ENCODE results near the gene GCNT1.

DNA sequence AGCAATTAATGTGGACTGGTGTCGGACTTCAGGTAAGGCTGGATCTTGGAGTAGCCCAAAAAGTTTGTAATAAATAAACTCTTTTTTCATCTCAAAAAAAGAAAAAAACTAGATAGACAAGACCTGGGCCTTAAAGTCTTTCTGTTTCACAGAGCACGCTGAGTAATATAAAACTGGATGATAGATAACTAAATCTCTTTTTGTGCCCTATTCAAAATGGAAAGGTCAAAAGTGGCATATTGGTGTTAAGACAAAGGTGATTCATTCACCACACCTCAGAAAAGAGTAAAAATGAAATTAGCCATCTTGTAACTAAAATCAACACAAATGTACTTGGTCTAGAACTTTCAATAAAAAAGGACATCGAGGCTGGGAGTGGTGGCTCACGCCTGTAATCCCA is 34.5 kb upstream of the GCNT1 start:
- TF ChIP-seq POLR2A (IDR thresholded peaks at IDR 0.05) (no peak), POLR2AphosphoS5 (IDR thresholded peaks at IDR 0.05) (no peak)
- TF ChIP-seq, protein P1, sequence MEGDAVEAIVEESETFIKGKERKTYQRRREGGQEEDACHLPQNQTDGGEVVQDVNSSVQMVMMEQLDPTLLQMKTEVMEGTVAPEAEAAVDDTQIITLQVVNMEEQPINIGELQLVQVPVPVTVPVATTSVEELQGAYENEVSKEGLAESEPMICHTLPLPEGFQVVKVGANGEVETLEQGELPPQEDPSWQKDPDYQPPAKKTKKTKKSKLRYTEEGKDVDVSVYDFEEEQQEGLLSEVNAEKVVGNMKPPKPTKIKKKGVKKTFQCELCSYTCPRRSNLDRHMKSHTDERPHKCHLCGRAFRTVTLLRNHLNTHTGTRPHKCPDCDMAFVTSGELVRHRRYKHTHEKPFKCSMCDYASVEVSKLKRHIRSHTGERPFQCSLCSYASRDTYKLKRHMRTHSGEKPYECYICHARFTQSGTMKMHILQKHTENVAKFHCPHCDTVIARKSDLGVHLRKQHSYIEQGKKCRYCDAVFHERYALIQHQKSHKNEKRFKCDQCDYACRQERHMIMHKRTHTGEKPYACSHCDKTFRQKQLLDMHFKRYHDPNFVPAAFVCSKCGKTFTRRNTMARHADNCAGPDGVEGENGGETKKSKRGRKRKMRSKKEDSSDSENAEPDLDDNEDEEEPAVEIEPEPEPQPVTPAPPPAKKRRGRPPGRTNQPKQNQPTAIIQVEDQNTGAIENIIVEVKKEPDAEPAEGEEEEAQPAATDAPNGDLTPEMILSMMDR (IDR thresholded peaks at IDR 0.05): no peak
